ENCODE measurements around the gene KRTAP23-1.

The KRTAP23-1 gene, protein sequence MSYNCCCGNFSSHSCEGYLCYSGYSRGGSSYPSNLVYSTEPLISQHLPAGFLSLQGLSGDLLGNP

DNA sequence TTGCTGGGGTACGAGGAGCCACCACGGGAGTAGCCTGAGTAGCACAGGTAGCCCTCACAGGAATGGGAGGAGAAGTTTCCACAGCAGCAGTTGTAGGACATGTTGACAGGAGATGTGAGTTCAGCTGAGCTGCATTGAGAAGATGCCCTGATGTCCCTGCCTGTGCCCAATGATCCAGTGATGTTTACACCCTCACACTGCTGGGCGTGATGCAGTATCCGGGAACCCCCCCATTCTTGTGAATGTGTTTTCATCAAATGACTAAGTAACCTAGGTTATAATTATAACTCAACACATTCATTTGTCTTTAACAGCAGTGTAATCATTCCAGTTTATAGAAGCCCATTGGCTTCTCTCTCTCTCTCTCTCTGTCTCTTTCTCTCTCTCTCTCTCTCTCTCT is at the start of gene KRTAP23-1:
Gene KRTAP23-1, minus strand, starts transcription at position 101 of the 400 bp plus-strand sequence. Its CDS starts 0 bp downstream, at position 101.
- DNase-seq (ENCODE audit: low spot score) (no peak), ATAC-seq (ENCODE audit: low read depth) (no peak)
- Histone ChIP-seq H3K9me3 (ENCODE audit: severe bottlenecking) (no peaks in the 10 kb centered on the region), H3K27ac (ENCODE audit: poor library complexity, severe bottlenecking) (no peak within 1 kb of the TSS), H3K4me3 (ENCODE audit: severe bottlenecking) (no peak within 1 kb of the TSS), H3K27me3 (ENCODE audit: insufficient read depth, poor library complexity, severe bottlenecking) (no peaks in the 10 kb centered on the region), H3K36me3 (ENCODE audit: low read depth) (no peaks in the 10 kb centered on the region), H3K4me1 (ENCODE audit: insufficient read depth, poor library complexity, severe bottlenecking) (no peaks in the 10 kb centered on the region)
- TF ChIP-seq CTCF (IDR thresholded peaks at IDR 0.05; ENCODE audit: poor library complexity, severe bottlenecking), result no peak

- TF ChIP-seq CTCF (IDR thresholded peaks at IDR 0.05; ENCODE audit: poor library complexity, severe bottlenecking), result no peak
- H3K27ac ChIP-seq (ENCODE audit: poor library complexity, severe bottlenecking), result no peak within 1 kb of the TSS
- peaks cover 14% of the 10 kb centered on the region for H3K27me3 ChIP-seq (ENCODE audit: insufficient read depth, poor library complexity, severe bottlenecking)
- H3K36me3 ChIP-seq (ENCODE audit: low read depth), result no peaks in the 10 kb centered on the region
- no peaks in the 10 kb centered on the region for H3K4me1 ChIP-seq (ENCODE audit: insufficient read depth, poor library complexity, severe bottlenecking)
- no peaks in the 10 kb centered on the region for H3K9me3 ChIP-seq (ENCODE audit: severe bottlenecking)
- ATAC-seq (ENCODE audit: low read depth) (no peak), DNase-seq (ENCODE audit: low spot score) (no peak)
- H3K4me3 ChIP-seq (ENCODE audit: severe bottlenecking), result no peak within 1 kb of the TSS
Measured at GRCh38 chr21:30395731-30396130, 47.3 kb upstream of the KRTAP23-1 start, which contains the start of gene KRTAP13-1. Gene KRTAP13-1 (plus strand): TSS chr21:30396031. CDS start chr21:30396087, 56 bp downstream.

DNA sequence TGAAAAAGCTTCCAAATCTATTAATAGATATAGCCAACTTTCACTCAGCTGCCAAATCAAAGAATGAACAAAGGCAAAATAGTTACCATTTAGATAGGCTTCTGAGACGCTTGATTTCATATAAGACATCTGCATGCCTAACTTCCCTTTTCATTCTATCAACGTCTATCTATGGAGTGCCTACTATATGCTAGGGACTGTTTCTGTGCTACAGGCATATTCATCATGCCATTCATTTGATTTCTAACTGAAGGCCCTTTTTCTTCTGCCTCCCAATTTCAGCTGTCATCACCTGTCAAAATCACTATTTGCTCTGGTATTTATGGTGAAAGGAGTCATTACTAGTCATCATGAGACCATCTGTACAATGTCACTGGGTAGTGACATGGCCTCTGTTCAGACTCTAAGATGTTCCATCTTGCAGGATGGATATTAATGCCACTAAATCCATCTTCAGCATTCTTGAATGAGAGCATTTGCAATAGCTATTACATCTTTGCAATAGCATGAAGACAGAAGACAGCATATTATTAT is 43.2 kb upstream of the KRTAP23-1 start:
- no peak for DNase-seq (ENCODE audit: low spot score)

GRCh38 chr21:30382201-30382600 is 33.8 kb upstream of the KRTAP23-1 start:
- TF ChIP-seq CTCF (IDR thresholded peaks at IDR 0.05; ENCODE audit: poor library complexity, severe bottlenecking), result no peak
- no peak overlapping the region for H3K4me3 ChIP-seq (ENCODE audit: severe bottlenecking)
- DNase-seq (ENCODE audit: low spot score) (no peak), ATAC-seq (ENCODE audit: low read depth) (no peak)
- H3K36me3 ChIP-seq (ENCODE audit: low read depth), result no peaks in the 10 kb centered on the region
- H3K4me1 ChIP-seq (ENCODE audit: insufficient read depth, poor library complexity, severe bottlenecking), result no peaks in the 10 kb centered on the region
- no peaks in the 10 kb centered on the region for H3K9me3 ChIP-seq (ENCODE audit: severe bottlenecking)
- H3K27ac ChIP-seq (ENCODE audit: poor library complexity, severe bottlenecking), result no peak overlapping the region
- H3K27me3 ChIP-seq (ENCODE audit: insufficient read depth, poor library complexity, severe bottlenecking), result peaks cover 7% of the 10 kb centered on the region

More for the DNA sequence above, 43.2 kb upstream of the KRTAP23-1 start:
- no peak overlapping the region for H3K4me3 ChIP-seq (ENCODE audit: severe bottlenecking)
- no peak for TF ChIP-seq CTCF (IDR thresholded peaks at IDR 0.05; ENCODE audit: poor library complexity, severe bottlenecking)
- H3K27me3 ChIP-seq (ENCODE audit: insufficient read depth, poor library complexity, severe bottlenecking), result no peaks in the 10 kb centered on the region
- H3K36me3 ChIP-seq (ENCODE audit: low read depth), result no peaks in the 10 kb centered on the region
- H3K27ac ChIP-seq (ENCODE audit: poor library complexity, severe bottlenecking), result no peak overlapping the region
- no peaks in the 10 kb centered on the region for H3K9me3 ChIP-seq (ENCODE audit: severe bottlenecking)
- no peak for ATAC-seq (ENCODE audit: low read depth)
- H3K4me1 ChIP-seq (ENCODE audit: insufficient read depth, poor library complexity, severe bottlenecking), result no peaks in the 10 kb centered on the region

- DNase-seq (ENCODE audit: low spot score) (no peak), ATAC-seq (ENCODE audit: low read depth) (no peak)
- H3K36me3 ChIP-seq (ENCODE audit: low read depth), result no peaks in the 10 kb centered on the region
- TF ChIP-seq CTCF (IDR thresholded peaks at IDR 0.05; ENCODE audit: poor library complexity, severe bottlenecking), result no peak
- peaks cover 3% of the 10 kb centered on the region for H3K27me3 ChIP-seq (ENCODE audit: insufficient read depth, poor library complexity, severe bottlenecking)
- H3K9me3 ChIP-seq (ENCODE audit: severe bottlenecking), result no peaks in the 10 kb centered on the region
- no peaks in the 10 kb centered on the region for H3K4me1 ChIP-seq (ENCODE audit: insufficient read depth, poor library complexity, severe bottlenecking)
- H3K27ac ChIP-seq (ENCODE audit: poor library complexity, severe bottlenecking), result no peak within 1 kb of the TSS
- H3K4me3 ChIP-seq (ENCODE audit: severe bottlenecking), result no peak within 1 kb of the TSS
Measured at GRCh38 chr21:30372139-30372770, 23.8 kb upstream of the KRTAP23-1 start, which contains the start of gene KRTAP13-2. Gene KRTAP13-2 (minus strand): TSS chr21:30372271. CDS start chr21:30372213, 58 bp downstream.

Data from RWPE2 (cell line).